IMR-90 (cell line): ENCODE results near the gene IGFBP5. TPM values are rescaled to one million over a fixed set of nuclear protein-coding genes. Genes with fewer than 3 reads are reported as not detected.

Experiments
- ATAC-seq: fragments of 200-7000 bp; cut with Tn5 transposase; 2 replicates; pipeline ENCODE4 v1.9.1; 2020; ENCODE audit warnings: low read depth, mild to moderate bottlenecking, moderate library complexity
- BruUV-seq: library from RNA; stranded (reverse); fragments of 400-500 nt; replicated peaks from 2 replicates; lab custom pipeline; 2021; lab: Mats Ljungman, UMichigan
- CTCF ChIA-PET: fragments of 300-600 bp; formaldehyde crosslinking; extraction: SDS; loops from one replicate; lab custom pipeline; 2021; ENCODE audit warnings: antibody characterized with exemption; lab: Yijun Ruan, JAX
- POLR2A ChIA-PET: fragments of 300-600 bp; sonication (Branson Sonifier 250); formaldehyde crosslinking; loops from one replicate; lab custom pipeline; 2022; ENCODE audit warnings: antibody characterized with exemption; ENCODE audit not compliant: unreplicated experiment; lab: Charles Lee
- DNase-seq: peaks from one replicate; pipeline ENCODE4 v3.0.0; 2013
- H2AFZ ChIP-seq: replicated peaks from 2 replicates; pipeline ENCODE3; 2013; ENCODE audit warnings: low read length, mild to moderate bottlenecking; ENCODE audit not compliant: poor library complexity
- H2AK5ac ChIP-seq: 2 replicates; pipeline ENCODE4 v1.6.1; 2013; ENCODE audit warnings: low read depth, low read length, inconsistent platforms
- H2AK9ac ChIP-seq: replicated peaks from 2 replicates; pipeline ENCODE3; 2013; ENCODE audit warnings: mild to moderate bottlenecking, low read depth, low read length, moderate library complexity; ENCODE audit not compliant: poor library complexity
- H2BK120ac ChIP-seq: 2 replicates; pipeline ENCODE4 v1.6.1; 2013; ENCODE audit warnings: low read depth, low read length, inconsistent platforms
- H2BK15ac ChIP-seq: 3 replicates; pipeline ENCODE4 v1.6.1; 2013; ENCODE audit warnings: low read depth, low read length, inconsistent platforms
- H2BK20ac ChIP-seq: 2 replicates; pipeline ENCODE4 v1.6.1; 2013; ENCODE audit warnings: low read depth, mild to moderate bottlenecking, inconsistent platforms, low read length, moderate library complexity
- H2BK5ac ChIP-seq: 2 replicates; pipeline ENCODE4 v1.6.1; 2013; ENCODE audit warnings: mild to moderate bottlenecking, low read depth, low read length, inconsistent platforms; ENCODE audit not compliant: poor library complexity, severe bottlenecking
- H3K14ac ChIP-seq: replicated peaks from 2 replicates; pipeline ENCODE4 v1.6.1; 2013; ENCODE audit warnings: low read depth, low read length, inconsistent platforms
- H3K18ac ChIP-seq: 2 replicates; pipeline ENCODE4 v1.6.1; 2013; ENCODE audit warnings: low read depth, low read length, control low read depth
- H3K23ac ChIP-seq: 2 replicates; pipeline ENCODE4 v1.6.1; 2013; ENCODE audit warnings: low read depth, low read length, inconsistent platforms
- H3K27ac ChIP-seq: 2 replicates; pipeline ENCODE4 v1.5.1; 2013; ENCODE audit warnings: mild to moderate bottlenecking, control low read depth, low read length; ENCODE audit not compliant: insufficient read depth
- H3K27me3 ChIP-seq: 2 replicates; pipeline ENCODE4 v1.6.1; 2013; ENCODE audit warnings: low read length; ENCODE audit not compliant: control insufficient read depth, insufficient read depth
- H3K36me3 ChIP-seq: 2 replicates; pipeline ENCODE4 v1.6.1; 2013; ENCODE audit warnings: low read length, mixed read lengths; ENCODE audit not compliant: control insufficient read depth, insufficient read depth
- H3K4ac ChIP-seq: 2 replicates; pipeline ENCODE4 v1.6.1; 2013; ENCODE audit warnings: low read depth, low read length, inconsistent platforms
- H3K4me1 ChIP-seq: 2 replicates; pipeline ENCODE4 v1.6.1; 2013; ENCODE audit warnings: low read length, mixed read lengths; ENCODE audit not compliant: control insufficient read depth, insufficient read depth
- H3K4me2 ChIP-seq: 2 replicates; pipeline ENCODE4 v1.6.1; 2013; ENCODE audit warnings: low read depth, mild to moderate bottlenecking, control low read depth, low read length, moderate library complexity
- H3K4me3 ChIP-seq: 2 replicates; pipeline ENCODE4 v1.5.1; 2013; ENCODE audit warnings: low read depth, mild to moderate bottlenecking, control low read depth, low read length, moderate library complexity; ENCODE audit not compliant: insufficient read depth
- H3K56ac ChIP-seq: 2 replicates; pipeline ENCODE4 v1.6.1; 2013; ENCODE audit warnings: low read length, inconsistent platforms; ENCODE audit not compliant: insufficient read depth; ENCODE audit errors: extremely low read depth
- H3K79me1 ChIP-seq, 2 experiments: 2 replicates each; pipeline ENCODE4 v1.6.1; 2013; ENCODE audit warnings: low read length in 2 of 2, inconsistent platforms in 1 of 2, low read depth in 1 of 2
- H3K9ac ChIP-seq: 2 replicates; pipeline ENCODE4 v1.6.1; 2013; ENCODE audit warnings: low read depth, low read length, control low read depth
- H3K9me1 ChIP-seq: 2 replicates; pipeline ENCODE4 v1.6.1; 2013; ENCODE audit warnings: low read length, inconsistent platforms; ENCODE audit not compliant: insufficient read depth
- H3K9me3 ChIP-seq: 2 replicates; pipeline ENCODE4 v1.6.1; 2013; ENCODE audit warnings: low read length; ENCODE audit not compliant: control insufficient read depth, insufficient read depth
- H4K20me1 ChIP-seq: 2 replicates; pipeline ENCODE4 v1.6.1; 2013; ENCODE audit warnings: low read length, inconsistent platforms; ENCODE audit not compliant: insufficient read depth
- H4K5ac ChIP-seq: 2 replicates; pipeline ENCODE4 v1.6.1; 2013; ENCODE audit warnings: mild to moderate bottlenecking, low read depth, low read length, control low read depth
- H4K8ac ChIP-seq, 2 experiments: 2 replicates each; pipeline ENCODE4 v1.6.1; 2013; ENCODE audit warnings: low read depth in 2 of 2, low read length in 2 of 2, control low read depth in 1 of 2, inconsistent platforms in 1 of 2
- H4K91ac ChIP-seq: 2 replicates; pipeline ENCODE4 v1.6.1; 2013; ENCODE audit warnings: low read depth, low read length, inconsistent platforms; ENCODE audit not compliant: insufficient read depth
- BHLHE40 ChIP-seq: fragments of 150-350 bp; IDR thresholded peaks from 2 replicates; pipeline ENCODE4 v1.6.1; 2016; ENCODE audit warnings: mild to moderate bottlenecking, low read depth, low read length
- CEBPB ChIP-seq: IDR thresholded peaks from 2 replicates; pipeline ENCODE4 v1.6.1; 2012; ENCODE audit warnings: low read depth, low read length, improper control_type of control experiment
- CHD1 ChIP-seq: IDR thresholded peaks from 2 replicates; pipeline ENCODE4 v1.6.1; 2012; ENCODE audit warnings: low read depth, low read length, improper control_type of control experiment
- CTCF ChIP-seq: conservative IDR thresholded peaks from 2 replicates; pipeline ENCODE4 v1.5.1; 2012; ENCODE audit warnings: mild to moderate bottlenecking, low read depth, low read length, improper control_type of control experiment
- ELK1 ChIP-seq: fragments of 150-350 bp; IDR thresholded peaks from 2 replicates; pipeline ENCODE4 v1.6.1; 2016; ENCODE audit warnings: low read depth, mild to moderate bottlenecking, low read length, moderate library complexity, borderline replicate concordance
- FOS ChIP-seq: fragments of 150-350 bp; IDR thresholded peaks from 2 replicates; pipeline ENCODE4 v1.6.1; 2016; ENCODE audit warnings: low read depth, low read length
- MAFK ChIP-seq: IDR thresholded peaks from 2 replicates; pipeline ENCODE4 v1.6.1; 2012; ENCODE audit warnings: low read depth, low read length, improper control_type of control experiment
- MAZ ChIP-seq: IDR thresholded peaks from 2 replicates; pipeline ENCODE4 v1.6.1; 2012; ENCODE audit warnings: low read depth, mild to moderate bottlenecking, low read length, improper control_type of control experiment, moderate library complexity, borderline replicate concordance
- MXI1 ChIP-seq: IDR thresholded peaks from 2 replicates; pipeline ENCODE4 v1.6.1; 2012; ENCODE audit warnings: low read depth, mild to moderate bottlenecking, low read length, moderate library complexity, borderline replicate concordance
- NFE2L2 ChIP-seq: fragments of 150-350 bp; IDR thresholded peaks from 2 replicates; pipeline ENCODE4 v1.6.1; 2016; ENCODE audit warnings: low read depth, mild to moderate bottlenecking, low read length
- POLR2A ChIP-seq: IDR thresholded peaks from 2 replicates; pipeline ENCODE4 v1.6.1; 2012; ENCODE audit warnings: mild to moderate bottlenecking, low read depth, low read length
- RAD21 ChIP-seq: IDR thresholded peaks from 2 replicates; pipeline ENCODE4 v1.6.1; 2012; ENCODE audit warnings: low read length, improper control_type of control experiment
- RCOR1 ChIP-seq: IDR thresholded peaks from 2 replicates; pipeline ENCODE4 v1.6.1; 2012; ENCODE audit warnings: mild to moderate bottlenecking, low read length, improper control_type of control experiment; ENCODE audit not compliant: insufficient replicate concordance
- RFX5 ChIP-seq: IDR thresholded peaks from 2 replicates; pipeline ENCODE4 v1.8.0; 2012; ENCODE audit warnings: low read depth, mild to moderate bottlenecking, low read length, moderate library complexity
- SMC3 ChIP-seq: fragments of 150-350 bp; IDR thresholded peaks from 2 replicates; pipeline ENCODE4 v1.6.1; 2016; ENCODE audit warnings: low read depth, mild to moderate bottlenecking, antibody characterized with exemption, low read length, moderate library complexity
- USF2 ChIP-seq: fragments of 150-350 bp; IDR thresholded peaks from 2 replicates; pipeline ENCODE4 v1.6.1; 2017; ENCODE audit warnings: mild to moderate bottlenecking, antibody characterized with exemption, low read length, low read depth
- WGBS, 2 experiments: methylation state at CpG; one replicate each; pipeline versions ENCODE4 v1.1.5 to v1.1.7; 2013; ENCODE audit warnings: missing lambda C conversion rate in 2 of 2; ENCODE audit not compliant: insufficient read length in 1 of 2; ENCODE audit errors: extremely low coverage in 2 of 2; 5-methylcytosine and 5-hydroxymethylcytosine counted together
- dilution Hi-C: fragments of 300-500 bp; cut with HindIII; formaldehyde crosslinking; loops from one replicate; pipeline ENCODE4 v1.14.3; 2018; ENCODE audit warnings: low sequenced_read_pairs; ENCODE audit not compliant: unreplicated experiment
- in situ Hi-C: fragments of 300-500 bp; cut with MboI; formaldehyde crosslinking; loops from 3 replicates; pipeline ENCODE4 v1.14.3; 2019; ENCODE audit warnings: low sequenced_read_pairs, inconsistent platforms, mixed read lengths
- intact Hi-C: fragments of 100-400 bp; cut with micrococcal nuclease; formaldehyde crosslinking; loops from 2 replicates; pipeline ENCODE4 v1.10.0; 2022
- polyA plus RNA-seq, 3 experiments: library from polyadenylated mRNA; depleted of rRNA; stranded (reverse); fragments of >200 nt; gene quantifications; 2 replicates each; pipeline ENCODE4 v1.2.3, GENCODE V29; 2012; ENCODE audit warnings: low replicate concordance in 1 of 3
- total RNA-seq: library from RNA; depleted of rRNA; stranded (reverse); fragments of >200 nt; gene quantifications from 2 replicates; pipeline ENCODE4 v1.2.3, GENCODE V29; 2012

IGFBP5 gene
- total and polyA plus RNA-seq, 2 of the 4 experiments (the other 2 are of a cell fraction): 392 to 1,339 TPM

GRCh38 chr2:216626875-216627245 lies 68.5 kb downstream of the IGFBP5 start:
- no peak overlapping the region for H3K9ac ChIP-seq
- H4K91ac ChIP-seq: no peak overlapping the region
- no peak overlapping the region for H3K56ac ChIP-seq
- peaks cover 2% of the 10 kb centered on the region; the same call in 1 of the 2 replicates for H3K9me1 ChIP-seq
- no peak overlapping the region for H2BK20ac ChIP-seq
- dilution Hi-C loops (no loop called here), in situ Hi-C loops (no loop called here), intact Hi-C loops (no loop called here)
- H3K4ac ChIP-seq: no peak overlapping the region
- no peaks in the 10 kb centered on the region for H4K20me1 ChIP-seq
- H3K4me1 ChIP-seq: no peaks in the 10 kb centered on the region
- H3K36me3 ChIP-seq: no peaks in the 10 kb centered on the region
- no TSS peak for BruUV-seq
- H2BK15ac ChIP-seq: no peak overlapping the region
- H3K18ac ChIP-seq: no peak overlapping the region
- H2AFZ ChIP-seq: no peak overlapping the region
- CTCF ChIA-PET: no interaction called here
- no peak for DNase-seq
- H2AK9ac ChIP-seq: no peak overlapping the region
- H3K27me3 ChIP-seq: peaks cover 22% of the 10 kb centered on the region
- no peak overlapping the region for H2BK120ac ChIP-seq
- no peak for TF ChIP-seq SMC3
- no peak for TF ChIP-seq USF2
- TF ChIP-seq MXI1: no peak
- no peak for TF ChIP-seq RFX5
- no peak for TF ChIP-seq MAFK
- no peak for TF ChIP-seq NFE2L2
- no peak for TF ChIP-seq CEBPB
- TF ChIP-seq CTCF: no peak
- TF ChIP-seq RCOR1: no peak
- TF ChIP-seq FOS: no peak
- no peak for TF ChIP-seq RAD21
- TF ChIP-seq CHD1: no peak
- no peak for TF ChIP-seq ELK1
- no peak for TF ChIP-seq POLR2A
- no peak for TF ChIP-seq BHLHE40
- no peak for TF ChIP-seq MAZ
- no peak overlapping the region for H4K5ac ChIP-seq
- H3K27ac ChIP-seq: no peak overlapping the region
- H2BK5ac ChIP-seq: no peak overlapping the region
- 60% methylated on average over 1 of the region's 2 CpGs; no CpG with 5 or more reads in 1 of the 2 experiments for WGBS, 2 experiments
- H2AK5ac ChIP-seq: no peak overlapping the region
- POLR2A ChIA-PET: no interaction called here
- no peaks in the 10 kb centered on the region for H3K9me3 ChIP-seq
- ATAC-seq: no peak
- H3K4me3 ChIP-seq: no peak overlapping the region
- no peak overlapping the region for H3K23ac ChIP-seq
- H3K4me2 ChIP-seq: no peak overlapping the region
- H3K79me1 ChIP-seq: no peaks in the 10 kb centered on the region
- H3K14ac ChIP-seq: no peak overlapping the region
- no peak overlapping the region for H4K8ac ChIP-seq
